Activated CD4-positive, alpha-beta T cell treated with anti-CD3 and anti-CD28 coated beads for 4 hours (primary cell): ENCODE measurements around the gene SLC17A5.
A peak's percentile ranks its signal among the peaks of the same experiment; 100 is the strongest.
"Not testable (repeated sequence)": the region's sequence is repeated elsewhere in the genome, so short reads cannot be mapped to it uniquely, and the experiment has no call there.

Experiments used
- DNase-seq, 2 donors: peaks; one replicate each; pipeline ENCODE4 v3.0.0-alpha.2; 2020

SLC17A5 gene, protein sequence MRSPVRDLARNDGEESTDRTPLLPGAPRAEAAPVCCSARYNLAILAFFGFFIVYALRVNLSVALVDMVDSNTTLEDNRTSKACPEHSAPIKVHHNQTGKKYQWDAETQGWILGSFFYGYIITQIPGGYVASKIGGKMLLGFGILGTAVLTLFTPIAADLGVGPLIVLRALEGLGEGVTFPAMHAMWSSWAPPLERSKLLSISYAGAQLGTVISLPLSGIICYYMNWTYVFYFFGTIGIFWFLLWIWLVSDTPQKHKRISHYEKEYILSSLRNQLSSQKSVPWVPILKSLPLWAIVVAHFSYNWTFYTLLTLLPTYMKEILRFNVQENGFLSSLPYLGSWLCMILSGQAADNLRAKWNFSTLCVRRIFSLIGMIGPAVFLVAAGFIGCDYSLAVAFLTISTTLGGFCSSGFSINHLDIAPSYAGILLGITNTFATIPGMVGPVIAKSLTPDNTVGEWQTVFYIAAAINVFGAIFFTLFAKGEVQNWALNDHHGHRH

DNA sequence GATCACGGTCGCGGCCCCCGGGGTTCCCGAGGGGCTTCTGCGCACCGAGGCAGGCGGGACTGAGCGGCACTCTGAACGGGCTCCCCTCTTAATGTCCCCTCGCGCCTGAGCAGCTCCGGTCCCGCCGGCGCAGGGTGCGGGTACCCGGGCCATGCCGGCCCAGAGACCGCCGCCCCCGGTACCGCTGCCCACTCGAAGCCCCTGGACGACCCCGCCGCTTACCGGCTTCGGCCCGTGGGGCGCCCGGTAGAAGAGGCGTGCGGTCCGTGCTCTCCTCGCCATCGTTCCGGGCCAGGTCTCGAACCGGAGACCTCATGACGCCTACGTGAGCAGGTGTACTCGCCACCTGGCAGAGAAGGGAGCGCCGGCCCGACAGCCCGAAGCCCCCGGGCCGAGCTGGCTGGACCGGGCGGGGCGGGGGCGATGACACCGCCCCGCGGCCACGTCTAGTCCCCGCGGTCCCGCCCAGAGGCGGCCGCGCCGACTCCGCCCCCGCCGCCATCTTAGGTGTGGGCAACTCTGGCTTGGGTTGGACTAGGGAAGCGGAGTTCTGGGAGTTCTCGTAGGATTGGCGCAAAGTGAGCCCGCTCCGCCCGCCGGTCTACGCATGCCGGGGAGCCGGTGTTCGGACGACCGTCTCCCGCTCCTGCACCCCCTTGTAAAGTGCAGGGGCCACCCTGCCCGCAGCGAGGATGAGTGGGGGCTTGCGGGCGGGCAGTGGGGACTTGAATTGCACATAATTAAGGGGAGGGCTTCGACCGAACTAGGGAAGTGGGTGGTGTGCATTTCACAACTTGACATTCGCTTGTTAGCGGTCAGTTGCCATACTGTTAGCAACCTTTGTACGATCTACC is at the start of gene SLC17A5:
Gene SLC17A5 (minus strand): TSS at position 422 of the 854 bp plus-strand sequence. CDS start 106 bp downstream, at position 316.
- peak; percentile 83 to 86 for DNase-seq

DNA sequence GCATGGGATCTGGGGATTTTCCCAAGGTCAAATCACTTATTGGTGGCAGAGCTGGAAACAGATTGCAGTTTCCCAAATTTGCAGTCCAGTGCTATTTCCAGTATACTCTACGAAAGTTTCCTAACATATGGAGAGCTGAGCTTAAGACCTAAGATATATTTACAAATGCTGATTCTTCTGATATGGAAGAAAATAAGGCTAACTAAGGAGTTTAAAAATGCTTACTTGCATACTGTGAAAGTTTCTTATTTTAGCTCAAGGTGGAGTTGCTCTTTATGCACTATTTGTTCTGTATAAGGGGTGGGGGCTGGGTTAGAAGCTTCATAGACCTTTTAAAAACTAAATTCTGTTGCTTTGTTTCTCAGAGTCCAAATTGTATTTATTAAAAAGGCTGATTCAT is 49.7 kb upstream of the SLC17A5 start:
- no peak for DNase-seq

DNA sequence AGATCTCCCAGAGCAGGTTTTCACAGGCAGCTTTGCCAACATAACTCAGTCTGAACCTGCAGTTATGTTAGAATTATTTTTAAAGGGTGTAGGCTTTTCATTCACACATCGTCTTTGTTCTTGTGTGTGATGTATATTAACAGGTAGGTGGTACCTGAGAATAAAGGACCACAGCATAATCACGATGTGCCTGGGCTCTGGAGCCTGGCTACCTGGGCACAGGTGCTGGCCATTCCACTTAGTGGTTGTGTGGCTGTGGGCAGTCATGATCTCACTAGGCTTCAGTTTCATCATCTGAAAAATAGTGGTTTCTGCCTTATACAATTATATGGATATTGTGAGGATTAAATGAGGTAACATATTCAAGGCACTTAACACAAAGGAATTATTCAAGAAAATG is 48.7 kb upstream of the SLC17A5 start:
- no peak for DNase-seq

DNA sequence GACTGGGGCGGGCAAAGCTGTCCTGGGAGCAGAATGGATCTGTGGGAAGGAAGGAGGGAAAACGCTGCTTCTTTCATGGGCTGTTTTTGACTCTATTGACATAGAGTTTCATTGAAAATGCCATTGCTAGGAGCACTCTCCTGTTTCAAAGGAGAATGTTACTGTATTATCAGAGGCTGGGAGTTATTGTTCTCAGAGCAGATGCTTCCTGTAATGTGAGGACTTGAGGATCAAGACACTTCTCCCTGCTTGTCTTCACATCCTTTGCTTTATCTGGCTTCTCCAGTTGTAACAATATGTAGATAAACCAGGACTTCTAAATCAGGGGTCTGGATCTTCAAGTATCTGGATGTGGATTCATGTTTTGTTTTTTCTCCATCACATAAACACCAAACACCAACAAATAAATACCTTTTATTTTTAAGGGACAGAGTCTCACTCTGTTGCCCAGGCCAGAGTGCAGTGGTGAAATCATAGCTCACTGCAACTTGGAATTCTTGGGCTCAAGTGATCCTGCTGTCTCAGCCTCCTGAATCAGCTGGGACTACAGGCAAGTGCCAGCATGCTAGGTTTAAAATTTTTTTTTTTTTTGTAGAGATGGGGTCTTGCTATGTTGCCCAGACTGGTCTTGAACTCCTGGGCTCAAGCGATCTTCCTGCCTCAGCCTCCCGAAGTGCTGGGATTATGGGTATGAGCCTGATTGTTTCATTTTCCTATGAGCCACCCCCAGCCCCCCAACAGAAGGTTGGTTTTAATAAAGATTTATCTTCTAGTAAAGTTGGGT is 46.1 kb upstream of the SLC17A5 start:
- no peak for DNase-seq

DNA sequence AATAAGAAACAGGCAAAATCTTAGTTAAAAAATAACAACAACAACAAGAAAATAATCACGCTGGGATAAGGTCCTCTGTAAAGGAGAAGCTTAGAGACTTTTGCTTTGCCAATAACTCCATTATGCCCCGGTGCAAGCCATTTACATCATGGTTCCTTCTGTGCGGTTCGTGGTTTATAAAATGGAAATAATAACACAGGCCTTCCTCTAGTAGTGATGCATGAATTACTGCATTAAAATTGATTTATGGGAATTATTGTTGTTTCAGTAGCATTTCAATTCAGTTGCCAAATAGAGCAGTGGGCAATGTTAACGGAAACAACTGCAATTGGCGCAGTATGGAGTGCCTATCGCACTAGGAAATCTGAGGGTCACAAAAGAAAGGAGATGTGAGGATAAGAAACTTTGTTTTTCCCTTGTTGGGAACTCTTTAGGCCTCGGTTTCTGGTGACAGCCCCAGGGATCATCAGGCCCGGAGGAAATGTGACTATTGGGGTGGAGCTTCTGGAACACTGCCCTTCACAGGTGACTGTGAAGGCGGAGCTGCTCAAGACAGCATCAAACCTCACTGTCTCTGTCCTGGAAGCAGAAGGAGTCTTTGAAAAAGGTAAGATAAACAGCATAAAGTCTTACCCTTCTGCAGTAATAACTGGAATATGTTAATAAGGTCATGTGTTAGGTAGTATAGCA is 43.3 kb upstream of the SLC17A5 start:
- no peak for DNase-seq

DNA sequence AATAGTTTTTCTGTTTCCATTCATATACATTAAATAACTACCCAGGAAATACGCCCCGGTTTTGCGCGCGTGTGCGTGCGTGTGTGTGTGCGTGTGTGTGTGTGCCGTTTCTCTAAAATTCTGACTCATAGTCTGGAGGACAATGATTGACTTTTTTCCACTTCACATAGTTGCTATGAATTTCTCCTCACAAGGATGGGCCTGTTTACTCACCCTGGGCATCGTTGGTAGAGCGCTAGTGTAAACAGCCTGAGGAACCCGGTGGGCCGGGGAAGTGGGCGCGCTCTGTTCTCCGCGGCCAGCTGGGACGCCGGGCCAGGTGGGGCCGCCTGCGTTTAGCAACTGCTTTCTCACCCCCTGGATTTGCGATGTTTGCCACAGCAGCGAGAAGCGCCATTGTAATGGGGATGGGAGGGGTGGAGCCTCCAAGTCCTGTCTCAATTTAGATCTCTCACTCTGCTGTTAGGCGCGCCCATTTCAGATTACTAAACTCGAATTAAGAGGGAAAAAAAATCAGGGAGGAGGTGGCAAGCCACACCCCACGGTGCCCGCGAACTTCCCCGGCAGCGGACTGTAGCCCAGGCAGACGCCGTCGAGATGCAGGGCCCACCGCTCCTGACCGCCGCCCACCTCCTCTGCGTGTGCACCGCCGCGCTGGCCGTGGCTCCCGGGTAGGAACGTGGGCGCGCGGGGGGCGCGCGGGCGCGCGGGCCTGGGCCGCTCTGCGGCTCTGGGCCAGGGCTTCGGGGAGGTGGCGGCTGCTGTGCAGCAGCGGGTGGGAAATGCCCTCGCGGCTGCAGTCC is 42.0 kb upstream of the SLC17A5 start, which contains the start of gene CD109:
Gene CD109 (plus strand): TSS at position 585 of the 803 bp plus-strand sequence. CDS start 13 bp downstream, at position 598.
- DNase-seq, result peak; percentile 65 to 72

DNA sequence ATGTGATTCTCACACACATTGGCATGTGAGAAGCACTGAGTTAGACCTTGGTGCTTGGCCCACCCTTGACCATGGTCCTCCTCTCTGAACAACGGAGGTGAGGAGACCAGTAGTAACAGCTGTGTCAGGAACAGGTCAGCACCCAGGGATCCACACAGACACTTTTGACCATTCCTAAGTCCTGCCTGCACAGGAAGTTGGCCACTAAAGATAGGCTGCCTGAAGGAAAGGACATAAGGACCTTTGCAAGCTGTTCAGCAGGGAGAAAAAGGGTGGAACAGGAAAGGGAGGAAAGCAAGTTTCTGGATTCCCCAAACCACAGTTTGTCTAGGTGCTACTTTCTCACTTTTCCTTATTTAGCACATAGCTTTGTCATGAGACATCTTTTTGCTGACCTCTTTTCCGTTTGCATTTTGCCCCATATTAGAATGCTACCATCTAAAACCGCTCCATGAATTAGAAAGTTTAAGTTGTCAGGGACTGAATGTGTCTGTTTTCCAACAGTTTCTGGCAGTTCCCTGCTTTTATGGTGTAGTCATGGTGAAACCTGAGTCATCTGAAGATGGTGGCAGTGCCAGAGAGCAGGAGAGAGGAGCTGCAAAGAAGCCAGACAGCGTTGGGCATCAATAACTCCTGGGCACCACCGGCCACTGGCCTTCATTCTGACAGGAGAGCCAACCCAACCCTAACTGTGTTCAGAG is 41.1 kb upstream of the SLC17A5 start:
- DNase-seq, result no peak

DNA sequence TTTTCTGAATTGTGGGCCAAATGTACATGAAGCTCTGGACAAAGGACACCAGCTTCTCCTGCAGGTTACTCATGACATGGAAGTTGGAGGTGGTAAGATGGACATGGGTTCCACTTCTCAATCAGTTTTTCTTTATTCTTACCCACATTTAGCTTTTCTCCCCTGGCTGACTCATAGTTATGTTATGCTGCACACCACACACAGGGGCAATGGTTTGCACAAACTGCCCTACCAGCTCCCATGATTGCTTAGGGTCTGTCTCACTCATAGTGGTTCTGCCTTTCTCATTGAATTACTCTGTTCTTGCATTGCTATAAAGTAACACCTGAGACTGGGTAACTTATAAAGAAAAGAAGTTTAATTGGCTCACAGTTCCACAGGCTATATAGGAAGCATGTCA is 37.7 kb upstream of the SLC17A5 start:
- no peak for DNase-seq

DNA sequence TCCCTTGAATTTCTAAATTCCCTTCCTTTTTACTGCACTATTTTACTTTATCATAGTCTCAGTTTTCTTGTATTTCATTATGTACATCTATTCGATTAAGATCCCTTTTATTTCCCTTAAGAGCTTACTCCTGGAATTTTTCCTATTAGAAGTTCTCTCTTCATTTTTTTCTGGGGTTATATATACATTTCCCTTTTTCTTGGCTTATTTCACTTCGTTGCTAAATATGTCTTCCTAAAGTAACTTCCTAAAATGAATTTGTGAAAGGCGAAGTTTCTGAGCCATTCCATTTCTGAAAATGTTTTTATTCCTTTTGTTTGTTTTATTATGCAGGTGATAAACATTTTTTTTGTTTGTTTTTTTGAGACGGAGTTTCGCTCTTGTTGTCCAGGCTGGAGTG is 36.3 kb upstream of the SLC17A5 start:
- no peak for DNase-seq

DNA sequence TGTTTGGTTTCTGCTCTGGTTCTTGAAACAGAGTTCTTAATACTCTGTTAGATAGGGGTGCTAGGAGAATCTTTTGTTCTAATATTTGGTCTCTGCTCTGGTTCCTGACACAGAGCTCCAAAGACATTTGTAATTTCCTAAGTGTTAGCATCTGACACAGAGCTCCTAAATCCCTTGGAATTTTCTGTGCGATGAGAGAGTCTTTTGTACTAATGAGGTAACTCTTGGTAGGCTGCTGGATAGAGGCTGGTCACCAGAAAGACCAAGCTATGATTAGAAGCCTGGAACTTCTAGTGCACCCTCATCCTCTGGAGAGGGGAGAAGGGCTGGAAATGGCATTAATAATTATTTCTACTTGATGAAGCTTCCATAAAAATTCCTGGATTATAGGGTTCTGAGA is 34.6 kb upstream of the SLC17A5 start:
- no peak for DNase-seq

DNA sequence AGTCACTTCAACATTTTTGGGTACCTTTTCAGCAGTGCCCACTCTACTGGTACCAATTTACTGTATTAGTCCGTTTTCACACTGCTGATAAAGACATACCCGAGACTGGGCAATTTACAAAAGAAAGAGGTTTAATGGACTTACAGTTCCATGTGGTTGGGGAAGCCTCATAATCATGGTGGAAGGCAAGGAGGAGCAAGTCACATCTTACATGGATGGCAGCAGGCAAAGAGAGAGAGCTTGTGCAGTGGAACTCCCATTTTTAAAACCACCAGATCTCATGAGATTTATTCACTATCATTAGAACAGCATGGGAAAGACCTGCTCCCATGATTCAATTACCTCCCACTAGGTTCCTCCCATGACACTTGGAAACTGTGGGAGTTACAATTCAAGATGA is 29.8 kb upstream of the SLC17A5 start:
- not testable (repeated sequence) for DNase-seq

DNA sequence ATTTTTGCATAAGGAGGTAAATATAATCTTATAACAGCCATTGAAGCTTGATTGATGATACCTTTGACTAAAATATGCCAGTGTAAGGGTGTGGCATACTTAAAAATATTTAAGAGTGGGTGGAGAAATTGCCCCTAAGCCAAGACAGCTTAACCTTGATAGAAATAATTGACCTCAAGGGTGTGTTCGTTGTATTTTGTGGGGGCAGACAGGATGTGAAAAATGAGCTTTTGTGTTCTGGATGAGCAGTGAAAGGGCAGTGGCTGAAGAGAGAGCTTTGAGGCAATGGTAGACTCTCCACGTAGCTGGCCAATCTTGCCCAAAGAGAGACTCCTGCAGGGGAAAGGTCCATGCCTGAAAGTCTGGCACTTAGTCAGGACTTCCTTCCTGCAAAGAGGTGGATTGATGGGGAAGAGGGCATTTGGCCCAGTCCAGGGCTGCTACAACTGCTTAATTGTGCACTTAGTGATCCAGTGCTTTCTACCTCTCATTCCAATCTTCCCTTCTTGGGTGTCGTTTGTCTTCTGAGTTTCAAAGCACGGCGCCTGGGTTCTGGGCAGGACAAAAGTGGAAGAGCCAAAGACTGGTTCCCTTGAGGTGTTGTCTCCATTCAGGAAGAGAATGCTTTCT is 26.6 kb upstream of the SLC17A5 start:
- no peak for DNase-seq

DNA sequence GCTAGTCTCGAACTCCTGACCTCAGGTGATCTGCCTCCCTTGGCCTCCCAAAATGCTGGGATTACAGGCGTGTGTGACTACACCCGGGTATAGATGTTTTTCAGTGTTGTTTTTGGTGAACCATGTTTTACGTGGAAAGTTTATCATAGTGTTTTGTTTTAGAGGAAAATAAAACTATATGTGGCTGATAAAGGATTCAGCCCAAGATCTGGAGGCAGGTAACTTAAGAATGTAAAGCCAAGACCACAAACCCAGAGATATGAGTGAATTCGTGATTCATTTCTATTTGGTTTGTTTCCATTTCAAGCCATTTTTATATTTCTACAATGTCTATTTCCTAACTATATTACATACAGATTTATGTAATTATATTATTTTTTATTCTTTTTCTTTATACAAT is 26.1 kb upstream of the SLC17A5 start:
- DNase-seq, result not testable (repeated sequence)

DNA sequence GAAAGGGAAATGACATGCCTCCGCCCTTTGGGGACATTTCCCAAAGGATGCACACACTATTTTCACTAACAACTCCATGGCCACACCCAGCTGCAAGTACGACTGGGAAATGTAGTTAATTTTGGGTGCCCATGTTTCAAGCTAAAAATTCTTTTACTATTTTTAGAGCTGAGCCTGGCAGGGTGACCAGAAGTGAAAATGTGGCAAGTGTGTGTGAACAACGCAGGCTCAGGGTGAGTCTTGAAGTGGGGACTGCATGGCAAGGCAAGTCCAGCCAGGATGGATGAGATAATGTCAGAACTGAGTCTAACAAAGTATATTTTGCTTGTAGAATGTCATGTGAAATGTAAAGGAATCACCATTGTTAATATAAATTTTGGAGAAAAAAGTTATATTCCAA is 25.2 kb upstream of the SLC17A5 start:
- DNase-seq, result no peak

DNA sequence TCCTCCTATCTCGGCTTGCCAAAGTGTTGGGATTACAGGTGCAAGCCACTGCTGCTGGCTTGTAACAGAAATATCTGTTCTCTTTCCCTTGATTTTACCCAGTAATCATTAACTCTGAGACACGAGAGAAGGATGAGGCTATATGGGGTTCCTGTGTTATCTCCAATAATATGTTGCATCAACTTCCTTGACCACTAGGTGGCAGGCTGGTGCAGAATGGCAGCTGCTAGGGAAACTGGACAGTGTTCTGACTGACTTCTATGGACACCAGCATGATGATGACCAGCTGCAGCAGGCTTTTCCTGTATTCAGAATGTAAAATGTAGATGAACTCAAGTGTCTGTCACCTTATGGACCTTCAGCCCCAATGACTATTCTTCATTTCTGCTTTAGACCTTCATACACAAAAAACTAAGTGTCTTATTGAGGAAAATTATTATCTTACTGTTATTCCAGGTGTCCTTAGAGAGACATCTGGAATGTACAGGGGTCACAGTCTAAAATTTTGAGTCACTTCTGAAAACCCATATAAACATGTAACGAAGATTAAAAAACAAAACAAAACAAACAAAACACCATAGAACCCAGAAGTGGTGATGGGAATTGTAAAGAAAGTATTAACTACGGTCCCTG is 21.8 kb upstream of the SLC17A5 start:
- peak; percentile 58 to 82 for DNase-seq

DNA sequence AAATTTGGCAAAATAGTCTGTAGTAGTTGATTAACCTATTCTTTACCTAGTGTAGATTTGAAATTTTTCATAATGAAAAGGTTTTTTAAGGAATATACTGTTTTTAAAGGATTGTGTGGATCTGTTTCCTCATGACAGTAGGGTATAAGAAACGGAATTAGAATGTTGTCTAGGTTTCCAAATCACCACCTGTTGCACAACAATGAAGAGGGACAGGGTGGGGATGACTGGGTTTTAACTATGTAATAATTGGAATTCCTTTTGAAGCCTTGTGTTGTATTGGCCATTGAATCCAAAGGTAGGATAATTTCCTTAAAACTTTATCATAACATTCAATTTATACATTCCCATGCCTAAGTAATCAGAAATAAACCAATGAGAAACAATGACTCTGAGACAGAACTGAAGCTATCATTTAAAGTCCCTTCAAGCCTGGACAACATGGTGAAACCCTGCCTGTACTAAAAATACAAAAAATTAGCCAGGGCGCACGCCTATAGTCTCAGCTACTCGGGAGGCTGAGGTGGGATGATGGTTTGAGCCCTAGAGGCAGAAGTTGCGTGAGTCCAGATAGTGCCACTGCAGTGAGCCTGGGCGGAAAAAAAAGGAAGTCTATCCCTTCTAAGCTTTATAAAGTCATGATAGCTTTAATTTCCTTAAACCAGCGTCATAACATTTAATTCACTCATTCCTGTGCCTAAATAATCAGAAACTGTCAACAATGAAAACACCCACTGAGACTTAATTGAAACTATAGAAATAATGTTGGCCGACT is 18.3 kb upstream of the SLC17A5 start:
- no peak for DNase-seq

DNA sequence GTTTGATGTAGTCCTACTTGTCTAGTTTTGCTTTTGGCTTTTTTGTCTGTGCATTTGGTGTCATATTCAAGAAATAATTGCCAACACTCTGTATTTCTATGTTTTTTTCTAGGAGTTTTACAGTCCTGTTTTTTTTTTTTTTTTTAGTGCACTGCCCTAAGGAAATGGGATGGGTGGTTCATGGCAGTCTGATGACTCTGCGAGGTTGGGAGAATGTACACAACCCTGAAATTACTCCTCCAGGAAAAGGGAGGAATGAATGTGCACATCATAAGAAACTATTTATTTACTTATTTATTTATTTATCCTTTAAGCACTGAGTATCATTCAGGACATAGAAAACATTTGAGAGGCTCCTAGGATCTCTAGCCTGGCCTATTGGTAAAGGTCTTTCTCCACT is 15.2 kb upstream of the SLC17A5 start:
- no peak for DNase-seq

DNA sequence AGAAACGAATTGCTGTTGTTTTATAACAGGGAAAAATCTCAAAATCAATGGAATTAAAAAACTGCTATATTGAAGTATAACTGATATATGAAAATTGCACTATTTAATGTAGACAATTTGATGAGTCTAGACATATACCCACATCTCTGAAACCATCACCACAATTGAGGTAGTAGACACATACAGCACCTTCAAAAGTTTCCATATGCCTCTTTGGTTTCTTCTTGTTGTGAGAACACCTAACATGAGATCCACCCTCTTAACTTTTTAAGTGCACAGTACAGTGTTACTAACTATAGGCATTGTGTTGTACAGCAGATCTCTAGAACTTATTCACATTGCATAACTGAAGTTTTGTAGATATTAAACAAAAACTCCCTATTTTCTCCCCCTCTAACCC is 14.0 kb upstream of the SLC17A5 start:
- DNase-seq, result no peak

DNA sequence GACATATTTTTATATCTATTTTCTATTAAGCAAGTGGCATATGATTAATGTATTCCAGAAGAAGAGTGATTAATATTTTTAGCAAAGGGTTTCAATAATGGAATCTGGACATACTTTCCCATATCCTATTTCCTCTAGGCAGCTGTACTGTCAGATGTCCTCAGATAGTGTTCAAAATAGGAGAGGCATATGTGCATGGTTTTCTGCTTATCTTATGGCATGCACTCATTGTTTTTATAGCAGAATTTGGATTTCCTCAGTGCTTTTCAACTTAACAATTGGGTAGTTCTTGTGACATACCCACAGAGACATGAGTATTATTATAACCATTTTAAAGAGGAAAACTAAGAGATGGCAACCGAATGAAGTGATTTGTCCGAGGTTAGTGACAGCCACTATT is 12.6 kb upstream of the SLC17A5 start:
- no peak for DNase-seq
